ENCODE results near the gene ZNF529. TPM values are rescaled to one million over a fixed set of nuclear protein-coding genes. Genes with fewer than 3 reads are reported as not detected.
A peak's percentile ranks its signal among the peaks of the same experiment; 100 is the strongest.

Gene ZNF529
- total and polyA plus RNA-seq, 10 donors: 7.7 to 19.4 (median 13.9) TPM

DNA sequence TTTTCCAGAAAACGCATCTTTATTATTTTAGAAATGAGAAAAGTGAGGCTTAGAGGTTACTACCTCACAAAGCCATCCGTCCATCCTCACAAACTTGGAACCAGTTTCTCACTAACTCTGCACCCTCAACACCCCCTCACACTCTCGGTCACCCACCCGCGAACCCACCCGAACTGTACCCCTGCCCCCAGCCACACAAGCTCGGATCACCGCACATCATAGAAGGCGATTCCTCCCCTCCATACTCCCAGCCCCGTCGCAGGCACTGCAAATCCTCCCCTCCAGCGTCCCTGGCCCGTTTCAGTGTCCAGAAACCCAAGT is 45.3 kb downstream of the ZNF529 start:
- H3K27me3 ChIP-seq (replicated peaks in 1 of 7): no peaks in the 10 kb centered on the region
- intact Hi-C loops (cut with DNase I; ENCODE audit: low total_unique reads): loop anchor here (5.0 kb wide), 1 partner anchor 44 kb away; the partner anchor contains the start of gene ZNF529
- H3K4me3 ChIP-seq: peak overlapping the region; percentile 54 to 90 (median 66)
- TF ChIP-seq POLR2AphosphoS5 (IDR thresholded peaks at IDR 0.05): no peak
- TF ChIP-seq, protein P1, sequence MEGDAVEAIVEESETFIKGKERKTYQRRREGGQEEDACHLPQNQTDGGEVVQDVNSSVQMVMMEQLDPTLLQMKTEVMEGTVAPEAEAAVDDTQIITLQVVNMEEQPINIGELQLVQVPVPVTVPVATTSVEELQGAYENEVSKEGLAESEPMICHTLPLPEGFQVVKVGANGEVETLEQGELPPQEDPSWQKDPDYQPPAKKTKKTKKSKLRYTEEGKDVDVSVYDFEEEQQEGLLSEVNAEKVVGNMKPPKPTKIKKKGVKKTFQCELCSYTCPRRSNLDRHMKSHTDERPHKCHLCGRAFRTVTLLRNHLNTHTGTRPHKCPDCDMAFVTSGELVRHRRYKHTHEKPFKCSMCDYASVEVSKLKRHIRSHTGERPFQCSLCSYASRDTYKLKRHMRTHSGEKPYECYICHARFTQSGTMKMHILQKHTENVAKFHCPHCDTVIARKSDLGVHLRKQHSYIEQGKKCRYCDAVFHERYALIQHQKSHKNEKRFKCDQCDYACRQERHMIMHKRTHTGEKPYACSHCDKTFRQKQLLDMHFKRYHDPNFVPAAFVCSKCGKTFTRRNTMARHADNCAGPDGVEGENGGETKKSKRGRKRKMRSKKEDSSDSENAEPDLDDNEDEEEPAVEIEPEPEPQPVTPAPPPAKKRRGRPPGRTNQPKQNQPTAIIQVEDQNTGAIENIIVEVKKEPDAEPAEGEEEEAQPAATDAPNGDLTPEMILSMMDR (IDR thresholded peaks at IDR 0.05 in 8 of 11, conservative IDR thresholded peaks at IDR 0.05 in 3 of 11): no peak
- no peak for TF ChIP-seq POLR2A (IDR thresholded peaks at IDR 0.05)
- H3K36me3 ChIP-seq: peaks cover 3 to 61% (median 27%) of the 10 kb centered on the region in 6 donors
- WGBS, 5 donors: 1% methylated on average over 13 of the region's 13 CpGs
- DNase-seq: no peak
- H3K4me1 ChIP-seq: peaks cover 0 to 29% (median 26%) of the 10 kb centered on the region in 6 donors
- peak overlapping the region; percentile 87 to 94 (median 92) for H3K27ac ChIP-seq
- H3K9me3 ChIP-seq: peaks cover 11 to 78% (median 76%) of the 10 kb centered on the region in 8 donors

DNA sequence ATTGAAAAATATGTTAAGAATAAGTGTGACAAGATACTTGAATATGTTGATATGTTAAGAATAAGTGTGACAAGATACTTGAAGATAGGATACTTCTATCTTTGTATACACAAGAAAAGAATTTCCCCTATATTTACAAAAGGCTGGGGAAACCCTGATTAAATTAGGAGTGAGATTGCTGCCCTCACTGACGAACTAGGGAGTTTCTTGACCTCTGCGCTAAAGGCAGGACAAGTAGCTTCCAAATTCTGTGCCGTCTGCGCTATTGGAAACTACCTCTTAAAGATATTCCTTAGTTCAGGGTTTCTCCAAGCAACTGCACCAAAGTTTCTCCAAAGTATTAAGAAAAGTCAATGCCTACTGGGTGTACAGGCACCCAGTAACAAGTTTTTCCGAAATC is 45.8 kb downstream of the ZNF529 start:
- no peaks in the 10 kb centered on the region for H3K27me3 ChIP-seq (replicated peaks in 1 of 7)
- WGBS, 5 donors: 18 to 31% (median 30%) methylated on average over 5 of the region's 5 CpGs
- peaks cover 0 to 29% (median 26%) of the 10 kb centered on the region in 6 donors for H3K4me1 ChIP-seq
- H3K27ac ChIP-seq: peak overlapping the region in 6 of 8 donors; percentile 87 to 94 (median 92)
- peaks cover 3 to 61% (median 32%) of the 10 kb centered on the region in 6 donors for H3K36me3 ChIP-seq
- TF ChIP-seq POLR2AphosphoS5 (IDR thresholded peaks at IDR 0.05) (no peak), POLR2A (IDR thresholded peaks at IDR 0.05) (no peak)
- TF ChIP-seq, protein P1 (IDR thresholded peaks at IDR 0.05 in 8 of 11, conservative IDR thresholded peaks at IDR 0.05 in 3 of 11): no peak
- peaks cover 9 to 78% (median 76%) of the 10 kb centered on the region in 8 donors for H3K9me3 ChIP-seq
- intact Hi-C loops (cut with DNase I; ENCODE audit: low total_unique reads): loop anchor here (5.0 kb wide), 1 partner anchor 45 kb away; the partner anchor contains the start of gene ZNF529
- peak overlapping the region; percentile 54 to 90 (median 66) for H3K4me3 ChIP-seq
- no peak for DNase-seq

DNA sequence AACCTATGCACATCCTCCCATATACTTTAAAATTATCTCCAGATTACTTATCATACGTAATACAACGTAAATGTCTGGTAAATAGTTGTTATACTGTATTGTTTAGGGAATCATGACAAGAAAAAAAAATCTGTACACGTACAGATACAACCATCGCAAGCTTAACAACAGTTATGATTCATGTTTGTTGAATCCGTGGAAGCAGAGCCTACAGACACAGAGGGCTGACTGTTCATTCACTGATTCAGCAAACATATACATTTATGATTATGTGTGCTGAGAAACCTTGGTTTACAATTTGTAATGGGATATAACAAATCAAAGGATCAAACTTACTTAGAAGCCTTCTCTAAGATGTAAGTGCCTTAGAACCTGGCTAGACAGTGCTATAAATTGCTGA is 46.5 kb downstream of the ZNF529 start:
- peaks cover 0 to 29% (median 26%) of the 10 kb centered on the region in 6 donors for H3K4me1 ChIP-seq
- H3K4me3 ChIP-seq: peak overlapping the region in 1 of 8 donors; percentile 90
- DNase-seq: no peak
- WGBS, 5 donors: 75 to 91% (median 85%) methylated on average over 5 of the region's 5 CpGs
- no peaks in the 10 kb centered on the region for H3K27me3 ChIP-seq (replicated peaks in 1 of 7)
- H3K9me3 ChIP-seq: peaks cover 11 to 78% (median 76%) of the 10 kb centered on the region in 8 donors
- H3K27ac ChIP-seq: no peak overlapping the region
- intact Hi-C loops (cut with DNase I; ENCODE audit: low total_unique reads): loop anchor here (5.0 kb wide), 1 partner anchor 46 kb away; the partner anchor contains the start of gene ZNF529
- peaks cover 3 to 63% (median 39%) of the 10 kb centered on the region in 6 donors for H3K36me3 ChIP-seq
- TF ChIP-seq POLR2AphosphoS5 (IDR thresholded peaks at IDR 0.05): no peak
- TF ChIP-seq, protein P1 (IDR thresholded peaks at IDR 0.05 in 8 of 11, conservative IDR thresholded peaks at IDR 0.05 in 3 of 11): no peak
- no peak for TF ChIP-seq POLR2A (IDR thresholded peaks at IDR 0.05)

DNA sequence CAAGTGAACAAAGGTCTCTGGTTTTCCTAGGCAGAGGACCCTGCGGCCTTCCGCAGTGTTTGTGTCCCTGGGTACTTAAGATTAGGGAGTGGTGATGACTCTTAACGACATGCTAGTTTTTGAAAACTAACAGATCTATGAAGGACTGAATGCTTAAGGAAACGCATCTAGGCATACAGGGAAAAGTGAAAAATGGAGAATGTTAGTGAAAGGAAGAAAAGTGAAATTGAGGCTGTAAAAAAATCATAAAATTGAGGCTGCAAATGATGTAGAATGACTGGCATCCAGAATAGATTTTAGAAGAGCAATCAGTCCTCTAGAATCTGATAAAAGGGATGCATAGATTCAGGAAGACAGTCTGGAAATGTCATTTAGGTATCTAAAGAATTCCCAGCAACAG is 48.5 kb downstream of the ZNF529 start:
- no peaks in the 10 kb centered on the region for H3K27me3 ChIP-seq (replicated peaks in 1 of 7)
- peaks cover 0 to 27% (median 26%) of the 10 kb centered on the region in 6 donors for H3K4me1 ChIP-seq
- intact Hi-C loops (cut with DNase I; ENCODE audit: low total_unique reads): loop anchor here (5.0 kb wide), 1 partner anchor 48 kb away; the partner anchor contains the start of gene ZNF529
- 95 to 98% (median 97%) methylated on average over 4 of the region's 4 CpGs for WGBS, 5 donors
- H3K9me3 ChIP-seq: peaks cover 21 to 78% (median 76%) of the 10 kb centered on the region in 8 donors
- peaks cover 7 to 72% (median 59%) of the 10 kb centered on the region in 6 donors for H3K36me3 ChIP-seq
- no peak for DNase-seq
- H3K4me3 ChIP-seq: no peak overlapping the region
- no peak for TF ChIP-seq POLR2AphosphoS5 (IDR thresholded peaks at IDR 0.05)
- TF ChIP-seq, protein P1 (IDR thresholded peaks at IDR 0.05 in 8 of 11, conservative IDR thresholded peaks at IDR 0.05 in 3 of 11): no peak
- no peak for TF ChIP-seq POLR2A (IDR thresholded peaks at IDR 0.05)
- no peak overlapping the region for H3K27ac ChIP-seq

Measured in spleen (tissue), 11 donors.